ENCODE results near the gene SND1.

DNA sequence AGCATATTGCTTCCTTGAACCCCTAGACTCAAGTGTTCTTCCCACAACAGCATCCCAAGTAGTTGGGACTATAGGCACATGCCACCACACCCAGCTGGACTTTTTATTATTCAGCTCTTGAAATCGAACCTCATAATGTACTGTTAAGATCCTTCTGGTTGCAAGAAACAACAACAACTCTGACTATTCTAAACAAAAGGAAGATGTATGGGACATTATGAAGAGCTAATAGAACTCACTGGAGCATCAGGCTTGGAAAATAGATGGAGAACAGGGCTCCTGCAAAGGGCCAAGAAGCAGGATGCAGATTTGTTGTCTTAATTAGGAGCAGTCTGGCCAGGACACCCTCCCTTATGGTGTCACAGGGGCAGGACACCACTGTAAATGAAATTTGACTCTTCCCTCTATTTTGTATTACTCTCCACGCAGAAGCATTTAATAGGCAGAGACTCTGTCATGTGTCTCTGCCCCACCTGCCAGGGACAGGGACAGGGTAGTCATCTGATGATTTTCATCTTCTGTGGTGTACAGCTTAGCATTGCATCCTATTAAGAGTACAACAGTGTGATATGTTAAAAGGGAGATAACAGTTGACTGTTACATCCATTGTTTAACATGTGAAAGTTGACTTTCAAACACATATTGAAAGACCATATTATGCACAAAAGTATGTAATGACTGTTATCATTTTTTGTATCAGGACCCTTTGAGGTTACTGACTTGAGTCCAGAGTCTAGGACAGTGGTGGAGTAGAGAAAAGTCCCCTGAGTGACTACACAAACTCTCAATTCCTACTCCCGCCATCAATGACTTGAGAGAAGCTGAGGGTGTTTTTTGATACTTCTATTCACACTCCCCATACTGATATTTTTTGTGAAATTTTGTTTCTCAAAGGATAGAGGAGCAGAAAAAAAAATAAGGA, 222.0 kb downstream of the SND1 start:
- TF ChIP-seq, protein P1, sequence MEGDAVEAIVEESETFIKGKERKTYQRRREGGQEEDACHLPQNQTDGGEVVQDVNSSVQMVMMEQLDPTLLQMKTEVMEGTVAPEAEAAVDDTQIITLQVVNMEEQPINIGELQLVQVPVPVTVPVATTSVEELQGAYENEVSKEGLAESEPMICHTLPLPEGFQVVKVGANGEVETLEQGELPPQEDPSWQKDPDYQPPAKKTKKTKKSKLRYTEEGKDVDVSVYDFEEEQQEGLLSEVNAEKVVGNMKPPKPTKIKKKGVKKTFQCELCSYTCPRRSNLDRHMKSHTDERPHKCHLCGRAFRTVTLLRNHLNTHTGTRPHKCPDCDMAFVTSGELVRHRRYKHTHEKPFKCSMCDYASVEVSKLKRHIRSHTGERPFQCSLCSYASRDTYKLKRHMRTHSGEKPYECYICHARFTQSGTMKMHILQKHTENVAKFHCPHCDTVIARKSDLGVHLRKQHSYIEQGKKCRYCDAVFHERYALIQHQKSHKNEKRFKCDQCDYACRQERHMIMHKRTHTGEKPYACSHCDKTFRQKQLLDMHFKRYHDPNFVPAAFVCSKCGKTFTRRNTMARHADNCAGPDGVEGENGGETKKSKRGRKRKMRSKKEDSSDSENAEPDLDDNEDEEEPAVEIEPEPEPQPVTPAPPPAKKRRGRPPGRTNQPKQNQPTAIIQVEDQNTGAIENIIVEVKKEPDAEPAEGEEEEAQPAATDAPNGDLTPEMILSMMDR (IDR thresholded peaks at IDR 0.05; ENCODE audit: low read length): no peak
- TF ChIP-seq EZH2 (optimal IDR thresholded peaks at IDR 0.05; ENCODE audit: low read depth, low read length): no peak

All from MM.1S (cell line).